GM12865 (cell line): Measurements from ENCODE around the gene SPACDR.
A peak's percentile ranks its signal among the peaks of the same experiment; 100 is the strongest.

Experiments
- DNase-seq: peaks from one replicate; pipeline ENCODE4 v3.0.0; 2010; ENCODE audit warnings: low read depth
- H3K4me3 ChIP-seq: 2 replicates; pipeline ENCODE4 v1.5.1; 2011; ENCODE audit warnings: mild to moderate bottlenecking, low read depth, low read length, control low read depth
- CTCF ChIP-seq: IDR thresholded peaks from 2 replicates; pipeline ENCODE4 v1.5.1; 2011; ENCODE audit warnings: low read length, control low read depth, low read depth, inconsistent platforms; ENCODE audit not compliant: insufficient read depth; ENCODE audit errors: missing control alignments

Gene SPACDR

GRCh38 chr7:100432053-100432452 lies 32.0 kb downstream of the SPACDR start:
- H3K4me3 ChIP-seq: no peak overlapping the region
- no peak for DNase-seq
- TF ChIP-seq CTCF: no peak

- peak overlapping the region; percentile 64 for H3K4me3 ChIP-seq
- no peak for DNase-seq
- TF ChIP-seq CTCF: no peak
Measured at GRCh38 chr7:100431286-100431735, 32.7 kb downstream of the SPACDR start.

- no peak for DNase-seq
- peak overlapping the region; percentile 64 for H3K4me3 ChIP-seq
- TF ChIP-seq CTCF: no peak
Measured at GRCh38 chr7:100430493-100431285, 33.4 kb downstream of the SPACDR start.

GRCh38 chr7:100429637-100430492 lies 34.2 kb downstream of the SPACDR start, which contains the start of gene MEPCE:
TSS of gene MEPCE (plus strand) at chr7:100429831. CDS start at chr7:100430019, 188 bp downstream.
- H3K4me3 ChIP-seq: peak within 1 kb of the TSS; percentile 64
- DNase-seq: peak; percentile 98
- no peak for TF ChIP-seq CTCF

GRCh38 chr7:100428967-100429636 lies 35.0 kb downstream of the SPACDR start:
- DNase-seq: peak; percentile 100
- no peak for TF ChIP-seq CTCF
- peak overlapping the region; percentile 64 for H3K4me3 ChIP-seq

- no peak for TF ChIP-seq CTCF
- peak; percentile 99 for DNase-seq
- peak within 1 kb of the TSS; percentile 64 for H3K4me3 ChIP-seq
Measured at GRCh38 chr7:100428199-100428966, 35.7 kb downstream of the SPACDR start, which contains the start of gene ZCWPW1. TSS of gene ZCWPW1 (minus strand) at chr7:100428703. CDS start at chr7:100420649, 8,054 bp downstream.
